PC-9 (cell line): ENCODE data around the gene ZNF839.

Experiments used
- CTCF ChIP-seq: fragments of 200-600 bp; sonication (generic); conservative IDR thresholded peaks from 2 replicates; pipeline ENCODE4 v1.6.1; 2017; ENCODE audit warnings: mixed run types, antibody characterized with exemption, mild to moderate bottlenecking, moderate library complexity
- EZH2 ChIP-seq: fragments of 200-600 bp; sonication (generic); IDR thresholded peaks from 2 replicates; pipeline ENCODE4 v1.8.0; 2017; ENCODE audit warnings: antibody characterized with exemption, low read depth

- TF ChIP-seq CTCF (no peak), EZH2 (no peak)
Observed at GRCh38 chr14:102338724-102339123, 19.2 kb downstream of the ZNF839 start.
